GM21526 (cell line): Measurements from ENCODE around the gene MXRA5.
"Not testable (repeated sequence)": the region's sequence is repeated elsewhere in the genome, so short reads cannot be mapped to it uniquely, and the experiment has no call there.

Source experiments
- ATAC-seq: cut with Tn5 transposase; IDR thresholded peaks from one replicate; pipeline ENCODE4 v1.9.1; 2021; ENCODE audit warnings: moderate library complexity; ENCODE audit not compliant: unreplicated experiment, low FRiP score

MXRA5 gene, protein sequence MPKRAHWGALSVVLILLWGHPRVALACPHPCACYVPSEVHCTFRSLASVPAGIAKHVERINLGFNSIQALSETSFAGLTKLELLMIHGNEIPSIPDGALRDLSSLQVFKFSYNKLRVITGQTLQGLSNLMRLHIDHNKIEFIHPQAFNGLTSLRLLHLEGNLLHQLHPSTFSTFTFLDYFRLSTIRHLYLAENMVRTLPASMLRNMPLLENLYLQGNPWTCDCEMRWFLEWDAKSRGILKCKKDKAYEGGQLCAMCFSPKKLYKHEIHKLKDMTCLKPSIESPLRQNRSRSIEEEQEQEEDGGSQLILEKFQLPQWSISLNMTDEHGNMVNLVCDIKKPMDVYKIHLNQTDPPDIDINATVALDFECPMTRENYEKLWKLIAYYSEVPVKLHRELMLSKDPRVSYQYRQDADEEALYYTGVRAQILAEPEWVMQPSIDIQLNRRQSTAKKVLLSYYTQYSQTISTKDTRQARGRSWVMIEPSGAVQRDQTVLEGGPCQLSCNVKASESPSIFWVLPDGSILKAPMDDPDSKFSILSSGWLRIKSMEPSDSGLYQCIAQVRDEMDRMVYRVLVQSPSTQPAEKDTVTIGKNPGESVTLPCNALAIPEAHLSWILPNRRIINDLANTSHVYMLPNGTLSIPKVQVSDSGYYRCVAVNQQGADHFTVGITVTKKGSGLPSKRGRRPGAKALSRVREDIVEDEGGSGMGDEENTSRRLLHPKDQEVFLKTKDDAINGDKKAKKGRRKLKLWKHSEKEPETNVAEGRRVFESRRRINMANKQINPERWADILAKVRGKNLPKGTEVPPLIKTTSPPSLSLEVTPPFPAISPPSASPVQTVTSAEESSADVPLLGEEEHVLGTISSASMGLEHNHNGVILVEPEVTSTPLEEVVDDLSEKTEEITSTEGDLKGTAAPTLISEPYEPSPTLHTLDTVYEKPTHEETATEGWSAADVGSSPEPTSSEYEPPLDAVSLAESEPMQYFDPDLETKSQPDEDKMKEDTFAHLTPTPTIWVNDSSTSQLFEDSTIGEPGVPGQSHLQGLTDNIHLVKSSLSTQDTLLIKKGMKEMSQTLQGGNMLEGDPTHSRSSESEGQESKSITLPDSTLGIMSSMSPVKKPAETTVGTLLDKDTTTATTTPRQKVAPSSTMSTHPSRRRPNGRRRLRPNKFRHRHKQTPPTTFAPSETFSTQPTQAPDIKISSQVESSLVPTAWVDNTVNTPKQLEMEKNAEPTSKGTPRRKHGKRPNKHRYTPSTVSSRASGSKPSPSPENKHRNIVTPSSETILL (N-terminal part only)

DNA sequence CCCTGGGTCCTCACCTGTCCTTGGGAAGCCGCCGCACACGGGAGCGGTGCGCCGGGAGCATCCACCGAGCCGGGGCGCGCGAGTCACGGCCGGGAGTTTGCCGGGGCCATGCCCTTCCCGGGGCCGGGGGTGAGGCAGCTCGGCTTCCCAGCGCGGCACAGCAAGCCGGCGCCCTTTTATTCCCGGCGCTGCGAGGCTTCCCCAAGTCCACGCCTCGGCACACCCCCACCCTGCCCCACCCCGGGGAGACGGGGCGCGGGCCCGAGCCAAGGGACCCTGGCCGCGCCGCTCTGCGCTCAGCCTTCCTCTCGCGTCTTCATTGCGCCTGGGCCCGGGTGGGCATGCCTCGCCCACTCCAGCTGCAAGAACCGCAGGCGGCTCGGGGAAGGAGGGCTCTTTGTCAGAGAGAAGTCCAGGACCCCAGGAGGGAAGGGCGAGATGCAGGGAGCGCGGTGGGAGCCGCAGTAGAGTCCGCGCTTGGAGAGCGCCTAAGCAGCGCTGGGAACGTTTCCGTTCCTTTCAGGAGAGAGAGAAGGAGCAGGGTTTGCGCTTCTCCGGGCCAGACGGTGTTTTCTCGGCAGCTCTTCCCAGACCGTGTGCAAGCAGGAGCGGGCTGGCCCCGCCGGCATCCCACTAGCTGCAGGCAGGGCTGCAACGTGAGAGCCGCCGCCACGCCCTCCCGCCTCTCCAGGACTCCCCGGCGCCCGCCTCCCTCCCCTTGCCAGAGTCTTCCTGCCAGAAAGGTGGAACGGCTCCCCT lies at the start of gene MXRA5:
TSS of gene MXRA5 (minus strand) at position 152 of the 759 bp plus-strand sequence. CDS start 2,819 bp downstream, outside the sequence.
- no peak for ATAC-seq

DNA sequence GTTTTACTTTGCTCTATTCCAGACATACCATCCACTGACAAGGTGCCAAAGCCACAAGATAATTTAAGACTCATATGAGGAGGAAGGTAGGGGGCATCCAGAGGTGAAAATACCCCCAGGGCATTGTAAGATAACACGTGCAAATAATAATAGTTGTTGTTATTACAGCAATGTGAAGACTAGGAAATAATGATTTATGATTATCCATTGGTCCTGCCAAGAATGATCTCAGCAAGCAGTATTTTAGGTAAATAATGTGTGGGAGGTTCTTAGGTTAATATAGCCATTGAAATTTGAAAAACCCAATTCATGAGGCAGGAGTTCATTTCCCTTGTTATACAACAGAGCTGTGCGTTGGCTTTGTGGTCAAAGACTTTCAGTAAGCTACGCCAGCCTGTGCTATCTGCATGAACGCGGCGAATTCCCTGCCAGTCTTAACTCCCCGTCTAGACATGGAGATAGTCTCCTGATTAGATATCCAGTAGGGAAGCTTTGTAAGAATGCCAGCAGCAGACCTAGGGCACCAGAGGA lies 47.2 kb upstream of the MXRA5 start:
- ATAC-seq, result no peak

DNA sequence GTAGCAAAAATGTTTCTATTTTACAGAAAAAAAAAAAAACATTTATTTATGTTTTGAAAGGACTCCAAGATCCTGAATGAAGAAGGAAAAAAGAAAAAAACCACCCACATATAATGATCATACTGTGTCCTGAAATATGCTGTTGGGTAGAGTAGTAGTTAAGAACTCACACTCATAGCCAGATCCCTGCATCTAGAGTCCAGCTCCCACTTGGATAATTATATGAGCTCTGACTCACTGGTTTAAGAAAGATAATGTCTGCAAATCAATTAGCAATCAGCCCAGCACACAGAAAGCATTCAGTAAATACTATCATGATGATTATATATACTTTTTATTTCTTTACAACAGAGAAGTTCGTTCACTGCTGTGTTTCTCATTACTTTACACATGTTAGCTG lies 46.7 kb upstream of the MXRA5 start:
- no peak for ATAC-seq

DNA sequence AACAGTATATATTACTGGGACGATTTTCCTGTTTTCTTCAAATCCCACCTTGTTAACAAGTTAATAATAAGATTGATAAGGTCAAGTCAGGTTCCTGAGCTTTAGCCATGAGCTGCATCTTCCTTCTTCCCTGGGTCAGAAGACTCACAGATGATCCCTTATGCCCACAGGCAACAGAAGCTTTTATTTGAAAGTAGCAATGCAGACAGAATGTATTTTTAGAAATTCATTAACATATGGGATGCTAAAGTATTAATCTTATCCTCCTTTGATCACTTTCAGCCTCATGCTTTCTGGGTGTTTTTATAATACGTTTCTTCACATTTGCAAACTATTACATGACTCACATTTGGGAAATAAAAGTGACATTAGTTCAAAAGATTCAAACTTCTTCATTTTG lies 42.0 kb upstream of the MXRA5 start:
- ATAC-seq, result no peak

DNA sequence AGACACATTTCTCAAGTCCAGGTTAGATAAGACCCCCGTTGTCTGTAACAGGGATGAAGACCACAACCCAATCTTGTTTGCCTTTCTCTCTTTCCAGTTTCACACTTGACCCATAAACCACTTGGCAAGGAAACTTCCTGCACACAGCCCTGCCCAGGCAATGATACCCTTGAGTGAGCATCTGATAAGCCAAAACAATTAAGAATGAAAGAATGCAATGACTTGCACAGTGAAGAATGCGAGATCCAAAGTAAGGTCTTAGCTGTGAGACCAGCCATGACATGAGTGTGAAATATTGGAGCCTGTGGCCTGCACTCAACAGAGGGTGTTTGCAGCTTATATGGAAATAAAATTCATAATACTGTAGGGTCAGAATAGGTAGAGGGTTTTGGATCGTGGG lies 37.9 kb upstream of the MXRA5 start:
- no peak for ATAC-seq

DNA sequence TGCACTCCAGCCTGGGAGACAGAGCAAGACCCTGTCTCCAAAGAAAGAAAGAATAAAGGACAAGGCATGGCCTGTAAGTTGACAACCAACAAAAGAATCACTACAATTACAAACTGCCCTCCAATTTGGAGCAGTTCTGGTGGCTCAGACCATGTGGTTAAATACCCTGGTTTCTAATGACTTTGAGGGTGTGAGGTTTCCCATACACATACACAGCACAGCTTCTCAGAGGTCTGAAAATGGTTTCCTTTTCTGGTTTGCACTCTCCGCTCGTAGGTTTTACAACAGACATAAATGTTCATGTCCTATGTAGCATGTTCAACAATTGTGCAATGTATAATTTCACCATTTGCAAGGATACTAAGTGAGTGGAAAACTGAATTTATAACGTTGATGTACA lies 34.2 kb upstream of the MXRA5 start:
- ATAC-seq, result no peak

DNA sequence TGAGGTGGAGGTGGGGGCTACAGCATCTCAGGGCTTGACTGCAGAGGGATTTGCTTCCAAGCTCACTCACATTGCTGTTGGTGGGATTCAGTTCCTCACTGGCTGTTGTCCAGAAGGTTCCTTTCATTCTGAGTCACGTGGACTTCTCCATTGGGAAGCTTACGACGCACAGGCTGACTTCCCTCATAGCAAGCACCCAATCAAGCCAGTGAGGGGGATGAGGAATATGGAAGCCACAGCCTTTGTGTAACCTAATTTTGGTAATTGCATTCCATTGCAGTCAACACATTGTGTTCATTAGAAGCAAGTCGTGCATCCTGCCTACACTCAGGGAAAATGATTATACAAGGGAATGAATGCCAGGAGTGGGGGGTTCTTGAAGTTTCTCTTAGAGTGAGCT lies 32.7 kb upstream of the MXRA5 start:
- no peak for ATAC-seq

DNA sequence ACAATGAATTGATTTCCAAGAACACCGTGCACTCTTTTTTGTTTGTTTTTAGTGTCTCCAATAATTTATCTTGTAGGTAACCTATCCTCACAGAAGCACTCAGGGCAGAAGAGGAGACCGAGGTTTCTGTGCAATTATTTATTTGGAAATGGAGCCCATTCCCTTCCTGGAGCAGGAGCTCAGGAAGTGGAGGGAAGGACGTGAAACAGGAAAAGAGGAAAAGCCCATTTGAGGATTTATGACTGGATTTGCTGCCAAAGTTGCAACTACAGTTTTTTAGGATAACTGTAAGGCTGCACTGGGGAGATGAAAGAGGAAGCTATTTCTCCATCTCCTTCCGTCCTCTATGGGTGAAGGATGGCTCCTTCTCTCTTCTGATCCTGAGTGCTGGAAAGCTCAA lies 31.7 kb upstream of the MXRA5 start:
- ATAC-seq, result no peak

DNA sequence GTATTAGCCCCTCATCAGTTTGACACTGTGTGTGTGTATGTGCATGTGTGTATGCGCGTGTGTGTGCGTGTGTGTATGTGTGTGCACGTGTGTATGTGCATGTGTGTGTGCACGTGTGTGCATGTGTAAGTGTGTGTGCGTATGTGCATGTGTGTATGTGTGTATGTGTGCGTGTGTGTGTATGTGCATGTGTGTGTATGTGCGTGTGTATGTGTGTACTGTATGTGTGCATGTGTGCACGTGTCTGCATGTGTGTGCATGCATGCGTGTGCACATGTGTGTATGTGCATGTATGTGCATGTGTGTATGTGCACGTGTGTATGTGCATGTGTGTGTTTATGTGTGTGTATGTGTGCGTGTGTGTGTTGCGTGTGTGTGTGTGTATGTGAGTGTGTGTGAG lies 31.1 kb upstream of the MXRA5 start:
- ATAC-seq, result no peak

DNA sequence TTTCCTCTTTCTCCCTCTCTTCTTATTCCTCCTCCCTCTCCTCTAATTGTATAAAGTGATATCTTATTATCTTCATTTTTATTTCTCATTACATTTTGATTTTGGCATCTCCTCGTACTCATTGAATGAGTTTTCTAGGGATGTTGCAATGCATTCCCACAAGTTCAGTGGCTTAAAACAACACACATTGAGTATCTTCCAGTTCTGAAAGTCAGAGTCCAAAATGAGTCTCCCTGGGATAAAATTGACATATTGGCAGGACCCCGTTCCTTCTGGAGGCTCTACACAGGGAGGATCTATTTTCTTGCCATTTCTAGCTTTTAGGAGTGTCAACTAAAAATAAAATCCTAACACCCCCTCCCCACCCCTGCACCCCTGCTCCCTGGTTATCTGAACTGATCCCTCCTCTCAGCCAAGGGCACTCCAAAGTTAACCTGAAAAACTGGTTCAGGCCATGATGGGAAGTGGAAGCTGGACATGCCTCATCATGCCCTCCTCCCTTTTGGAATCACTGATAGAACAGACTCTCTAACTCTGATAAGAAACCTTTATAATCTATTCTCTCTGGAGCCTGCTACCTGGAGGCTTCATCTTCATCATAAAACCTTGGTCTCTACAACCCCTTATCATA lies 29.5 kb upstream of the MXRA5 start:
- ATAC-seq, result not testable (repeated sequence)

DNA sequence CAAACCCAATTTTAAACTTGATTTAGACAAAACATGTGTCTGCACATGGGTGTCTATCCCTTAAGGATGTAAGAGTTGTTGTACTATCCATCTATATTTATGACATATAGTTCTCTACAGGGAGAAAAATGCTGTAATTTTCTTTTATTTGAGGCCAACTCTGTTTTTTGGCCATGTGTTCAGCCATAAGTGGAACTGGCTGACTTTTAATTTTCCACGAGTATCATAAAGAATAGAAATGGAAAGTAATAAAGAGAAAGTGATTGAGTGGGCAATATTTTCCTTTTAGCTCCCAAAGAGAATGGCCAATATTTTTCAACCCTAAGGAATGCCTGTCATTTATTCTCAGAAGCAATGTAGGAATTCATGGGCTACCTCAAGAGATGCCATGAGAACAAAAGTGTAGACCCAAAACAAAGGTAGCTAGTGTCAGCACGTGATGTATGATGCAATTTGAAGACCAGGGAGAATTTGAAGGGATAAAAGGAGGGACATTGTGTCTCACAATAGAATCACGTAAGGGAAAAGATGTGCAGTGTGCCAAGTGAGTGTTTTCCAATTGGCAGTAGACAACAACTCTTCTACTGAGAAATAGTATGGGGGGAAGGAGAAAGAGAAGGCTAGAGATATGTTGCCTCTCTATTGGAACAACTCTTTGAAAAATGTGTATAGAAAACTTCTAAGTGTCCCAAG lies 27.8 kb upstream of the MXRA5 start:
- no peak for ATAC-seq

DNA sequence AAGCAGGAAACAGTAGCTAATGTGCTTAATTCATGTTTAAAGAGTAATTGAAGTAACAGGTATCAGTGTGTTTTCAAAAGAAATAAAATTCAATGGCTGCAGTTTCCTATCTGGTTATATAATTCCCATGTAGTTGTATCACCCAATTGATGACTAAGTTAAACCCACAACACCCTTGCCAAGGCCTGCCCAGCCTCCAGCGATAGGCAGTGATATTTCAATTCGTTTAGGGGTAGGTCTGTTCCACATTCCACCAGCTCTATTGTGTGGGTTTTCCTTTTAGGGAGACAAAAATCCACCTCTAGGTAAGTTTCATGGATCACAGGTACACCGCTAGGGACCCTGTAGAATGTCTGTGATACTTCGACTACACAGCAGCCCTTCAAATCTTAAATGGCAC lies 24.7 kb upstream of the MXRA5 start:
- ATAC-seq, result no peak

DNA sequence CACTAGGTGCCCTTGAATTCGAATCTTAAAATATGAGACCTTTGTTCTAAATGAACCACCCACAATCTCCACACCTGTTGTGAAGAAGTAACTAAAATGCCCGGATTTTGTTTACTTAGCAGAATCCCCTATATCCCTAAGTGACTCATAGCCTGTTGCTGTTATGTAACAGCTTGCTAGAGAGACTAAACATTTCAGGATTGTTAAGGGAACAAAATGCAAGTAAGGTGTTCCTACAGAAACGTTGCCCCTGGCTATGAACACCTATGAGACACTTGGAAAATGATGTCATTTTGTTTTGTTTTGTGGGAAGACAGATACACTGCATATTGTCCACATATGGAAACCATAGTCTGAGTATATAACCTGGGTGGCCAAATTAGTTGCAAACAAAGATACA lies 24.2 kb upstream of the MXRA5 start:
- no peak for ATAC-seq

DNA sequence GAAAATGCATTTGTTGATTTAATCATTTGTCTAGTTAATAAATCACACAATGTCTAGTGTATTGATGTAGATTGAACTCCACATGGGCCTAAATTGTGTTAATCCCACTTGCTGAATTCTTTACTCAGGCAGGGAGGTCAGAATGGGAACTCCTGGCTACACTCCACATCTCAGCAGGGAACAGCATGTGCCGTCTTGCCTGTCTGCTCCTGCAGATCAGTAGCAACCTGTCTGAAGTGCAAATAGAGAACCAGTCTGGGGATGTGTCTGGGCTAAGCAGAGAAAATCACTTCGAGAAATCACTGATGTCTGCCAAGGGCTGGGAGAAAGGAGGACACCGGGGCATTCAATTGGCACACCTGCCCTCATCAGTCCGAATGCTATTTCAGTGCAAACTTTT lies 16.5 kb upstream of the MXRA5 start:
- no peak for ATAC-seq

DNA sequence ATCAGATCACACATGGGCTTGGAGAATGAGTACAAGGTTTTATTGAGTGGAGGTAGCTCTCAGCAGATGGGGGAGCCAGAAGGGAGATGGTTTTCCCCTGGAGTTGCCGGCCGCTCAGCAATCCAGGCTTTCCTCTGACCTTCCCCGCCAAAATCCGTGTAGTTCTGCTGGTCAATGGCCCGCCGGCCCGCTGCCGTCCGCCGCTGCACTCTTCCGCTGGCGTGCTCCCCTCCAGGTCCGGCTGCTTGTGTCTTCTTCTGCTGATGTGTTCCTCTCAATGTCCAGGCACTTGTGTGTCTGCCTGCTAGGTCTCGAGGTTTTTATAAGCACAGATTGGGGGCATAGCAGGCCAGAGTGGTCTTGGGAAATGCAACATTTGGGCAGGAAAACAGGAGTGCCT lies 14.4 kb upstream of the MXRA5 start:
- no peak for ATAC-seq

DNA sequence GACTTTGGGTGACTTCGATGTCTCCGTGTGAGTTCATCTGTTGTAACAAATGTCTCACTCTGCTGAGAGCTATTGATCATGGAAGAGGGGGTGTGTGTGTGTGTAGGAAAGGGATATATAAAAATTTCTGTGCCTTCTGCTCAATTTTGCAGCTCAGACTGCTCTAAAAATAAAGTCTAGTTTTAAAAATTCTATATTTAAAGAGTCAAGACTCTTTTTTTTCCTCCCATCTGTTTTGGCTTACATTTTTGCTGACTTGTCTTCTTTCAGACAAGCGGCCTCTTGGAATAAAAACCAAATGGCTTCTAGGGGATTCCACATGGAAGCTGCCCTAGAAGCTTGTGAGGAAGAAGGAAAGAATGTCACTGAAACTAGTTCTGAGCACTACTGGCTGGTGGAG lies 6.3 kb upstream of the MXRA5 start:
- ATAC-seq, result not testable (repeated sequence)

DNA sequence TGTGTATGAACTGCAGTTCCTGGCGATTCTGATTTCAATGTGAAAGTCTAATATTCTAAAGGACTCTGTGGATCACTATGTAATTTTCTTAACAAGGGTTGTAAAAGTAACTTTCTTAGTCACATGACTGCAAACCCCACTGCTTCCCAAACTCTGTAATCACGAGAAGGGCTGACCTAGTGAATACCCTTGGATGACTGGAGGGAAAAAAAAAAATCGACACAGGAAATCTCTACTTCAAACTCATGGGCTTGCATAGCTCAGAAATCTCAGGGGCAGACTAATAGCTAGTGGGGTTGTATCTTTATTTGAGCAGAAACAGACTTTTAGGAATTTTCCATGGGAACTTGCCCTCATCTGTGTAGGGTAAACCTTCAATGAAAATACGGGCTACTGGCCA lies 4.8 kb upstream of the MXRA5 start:
- ATAC-seq, result no peak

DNA sequence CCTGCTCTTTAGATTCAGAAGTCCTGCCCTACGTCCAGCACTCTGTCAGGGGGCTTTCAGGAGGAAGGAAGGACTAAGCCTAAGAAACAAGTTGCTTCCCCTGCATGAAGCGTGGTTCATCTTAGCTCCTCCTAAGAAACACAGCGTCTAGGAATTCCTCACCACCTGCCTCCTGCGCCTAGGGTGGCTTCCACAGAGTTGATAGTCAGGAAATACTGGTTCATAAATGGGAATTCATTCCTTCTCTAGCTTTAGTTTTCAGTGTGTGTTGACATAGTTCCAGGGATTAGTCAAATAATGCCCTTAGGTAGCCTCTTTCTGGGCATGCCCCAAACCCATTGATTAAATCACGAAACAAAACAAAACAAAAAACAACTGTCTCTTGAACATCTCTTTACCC lies 1.7 kb upstream of the MXRA5 start:
- ATAC-seq, result no peak
